ENCODE measurements around the gene GXYLT1.

DNA sequence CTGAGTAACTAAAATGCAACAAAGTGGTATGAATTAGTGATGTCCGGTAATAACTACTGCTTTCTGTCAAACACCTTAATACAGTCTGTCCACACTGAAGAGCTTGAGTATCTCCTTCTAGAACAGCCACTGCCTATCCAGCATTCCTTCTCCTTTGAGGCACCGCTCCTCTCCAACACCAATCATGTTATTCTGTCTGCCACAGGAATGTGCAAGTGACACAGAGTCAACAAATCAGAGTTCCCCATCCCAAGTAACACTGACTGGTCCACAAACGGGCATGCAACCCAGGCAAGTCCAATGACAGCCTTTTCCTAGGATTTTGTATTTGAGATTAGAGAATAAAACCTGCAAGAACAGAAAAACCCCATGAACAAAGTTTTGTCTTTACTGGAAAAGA is 3.8 kb downstream of the GXYLT1 start:
- TF ChIP-seq POLR2AphosphoS5 (IDR thresholded peaks at IDR 0.05) (no peak), SMC3 (conservative IDR thresholded peaks at IDR 0.05; ENCODE audit: poor library complexity) (no peak), MXI1 (conservative IDR thresholded peaks at IDR 0.05; ENCODE audit: poor library complexity, severe bottlenecking) (no peak), EP300 (conservative IDR thresholded peaks at IDR 0.05; ENCODE audit: poor library complexity, severe bottlenecking) (no peak)
- TF ChIP-seq, protein P1, sequence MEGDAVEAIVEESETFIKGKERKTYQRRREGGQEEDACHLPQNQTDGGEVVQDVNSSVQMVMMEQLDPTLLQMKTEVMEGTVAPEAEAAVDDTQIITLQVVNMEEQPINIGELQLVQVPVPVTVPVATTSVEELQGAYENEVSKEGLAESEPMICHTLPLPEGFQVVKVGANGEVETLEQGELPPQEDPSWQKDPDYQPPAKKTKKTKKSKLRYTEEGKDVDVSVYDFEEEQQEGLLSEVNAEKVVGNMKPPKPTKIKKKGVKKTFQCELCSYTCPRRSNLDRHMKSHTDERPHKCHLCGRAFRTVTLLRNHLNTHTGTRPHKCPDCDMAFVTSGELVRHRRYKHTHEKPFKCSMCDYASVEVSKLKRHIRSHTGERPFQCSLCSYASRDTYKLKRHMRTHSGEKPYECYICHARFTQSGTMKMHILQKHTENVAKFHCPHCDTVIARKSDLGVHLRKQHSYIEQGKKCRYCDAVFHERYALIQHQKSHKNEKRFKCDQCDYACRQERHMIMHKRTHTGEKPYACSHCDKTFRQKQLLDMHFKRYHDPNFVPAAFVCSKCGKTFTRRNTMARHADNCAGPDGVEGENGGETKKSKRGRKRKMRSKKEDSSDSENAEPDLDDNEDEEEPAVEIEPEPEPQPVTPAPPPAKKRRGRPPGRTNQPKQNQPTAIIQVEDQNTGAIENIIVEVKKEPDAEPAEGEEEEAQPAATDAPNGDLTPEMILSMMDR (IDR thresholded peaks at IDR 0.05; ENCODE audit: poor library complexity, severe bottlenecking) = no peak
- TF ChIP-seq, protein P2, sequence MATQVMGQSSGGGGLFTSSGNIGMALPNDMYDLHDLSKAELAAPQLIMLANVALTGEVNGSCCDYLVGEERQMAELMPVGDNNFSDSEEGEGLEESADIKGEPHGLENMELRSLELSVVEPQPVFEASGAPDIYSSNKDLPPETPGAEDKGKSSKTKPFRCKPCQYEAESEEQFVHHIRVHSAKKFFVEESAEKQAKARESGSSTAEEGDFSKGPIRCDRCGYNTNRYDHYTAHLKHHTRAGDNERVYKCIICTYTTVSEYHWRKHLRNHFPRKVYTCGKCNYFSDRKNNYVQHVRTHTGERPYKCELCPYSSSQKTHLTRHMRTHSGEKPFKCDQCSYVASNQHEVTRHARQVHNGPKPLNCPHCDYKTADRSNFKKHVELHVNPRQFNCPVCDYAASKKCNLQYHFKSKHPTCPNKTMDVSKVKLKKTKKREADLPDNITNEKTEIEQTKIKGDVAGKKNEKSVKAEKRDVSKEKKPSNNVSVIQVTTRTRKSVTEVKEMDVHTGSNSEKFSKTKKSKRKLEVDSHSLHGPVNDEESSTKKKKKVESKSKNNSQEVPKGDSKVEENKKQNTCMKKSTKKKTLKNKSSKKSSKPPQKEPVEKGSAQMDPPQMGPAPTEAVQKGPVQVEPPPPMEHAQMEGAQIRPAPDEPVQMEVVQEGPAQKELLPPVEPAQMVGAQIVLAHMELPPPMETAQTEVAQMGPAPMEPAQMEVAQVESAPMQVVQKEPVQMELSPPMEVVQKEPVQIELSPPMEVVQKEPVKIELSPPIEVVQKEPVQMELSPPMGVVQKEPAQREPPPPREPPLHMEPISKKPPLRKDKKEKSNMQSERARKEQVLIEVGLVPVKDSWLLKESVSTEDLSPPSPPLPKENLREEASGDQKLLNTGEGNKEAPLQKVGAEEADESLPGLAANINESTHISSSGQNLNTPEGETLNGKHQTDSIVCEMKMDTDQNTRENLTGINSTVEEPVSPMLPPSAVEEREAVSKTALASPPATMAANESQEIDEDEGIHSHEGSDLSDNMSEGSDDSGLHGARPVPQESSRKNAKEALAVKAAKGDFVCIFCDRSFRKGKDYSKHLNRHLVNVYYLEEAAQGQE (IDR thresholded peaks at IDR 0.05; ENCODE audit: borderline replicate concordance) = no peak
